ENCODE results near the gene PRICKLE2. TPM values are rescaled to one million over a fixed set of nuclear protein-coding genes. Genes with fewer than 3 reads are reported as not detected.

The PRICKLE2 gene
- total and polyA plus RNA-seq, 10 donors, result 0.27 to 11.4 (median 5.4) TPM

DNA sequence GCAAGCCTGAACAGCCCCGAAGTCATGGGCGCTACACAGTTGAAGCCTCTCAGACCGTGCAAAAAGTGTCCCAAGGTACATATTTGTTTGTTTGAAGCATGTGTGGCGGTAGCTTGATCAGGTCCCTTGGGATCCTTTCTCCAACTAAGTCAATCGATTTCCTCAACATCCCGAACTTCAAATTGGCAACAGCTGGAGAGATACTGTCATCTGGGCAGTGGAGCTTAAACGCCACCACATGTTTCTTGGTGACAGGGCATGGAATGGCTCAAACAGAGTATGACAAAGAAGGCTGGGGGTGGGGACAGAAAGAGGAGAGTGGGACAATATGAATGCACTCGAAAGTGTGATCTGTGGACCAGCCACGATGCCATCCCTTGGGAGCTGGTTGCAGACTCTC, 117.0 kb downstream of the PRICKLE2 start:
- intact Hi-C loops (cut with DNase I; ENCODE audit: low total_unique reads), result no loop called here
- Histone ChIP-seq H3K4me3 (no peak overlapping the region), H3K27ac (no peak overlapping the region), H3K27me3 (replicated peaks in 1 of 7) (peaks cover 0 to 2% (median 0%) of the 10 kb centered on the region in 7 donors), H3K9me3 (no peaks in the 10 kb centered on the region), H3K4me1 (no peaks in the 10 kb centered on the region), H3K36me3 (no peaks in the 10 kb centered on the region)
- 84 to 90% (median 88%) methylated on average over 9 of the region's 9 CpGs for WGBS, 5 donors
- no peak for DNase-seq
- TF ChIP-seq POLR2A (IDR thresholded peaks at IDR 0.05) (no peak), POLR2AphosphoS5 (IDR thresholded peaks at IDR 0.05) (no peak)
- TF ChIP-seq, protein P1, sequence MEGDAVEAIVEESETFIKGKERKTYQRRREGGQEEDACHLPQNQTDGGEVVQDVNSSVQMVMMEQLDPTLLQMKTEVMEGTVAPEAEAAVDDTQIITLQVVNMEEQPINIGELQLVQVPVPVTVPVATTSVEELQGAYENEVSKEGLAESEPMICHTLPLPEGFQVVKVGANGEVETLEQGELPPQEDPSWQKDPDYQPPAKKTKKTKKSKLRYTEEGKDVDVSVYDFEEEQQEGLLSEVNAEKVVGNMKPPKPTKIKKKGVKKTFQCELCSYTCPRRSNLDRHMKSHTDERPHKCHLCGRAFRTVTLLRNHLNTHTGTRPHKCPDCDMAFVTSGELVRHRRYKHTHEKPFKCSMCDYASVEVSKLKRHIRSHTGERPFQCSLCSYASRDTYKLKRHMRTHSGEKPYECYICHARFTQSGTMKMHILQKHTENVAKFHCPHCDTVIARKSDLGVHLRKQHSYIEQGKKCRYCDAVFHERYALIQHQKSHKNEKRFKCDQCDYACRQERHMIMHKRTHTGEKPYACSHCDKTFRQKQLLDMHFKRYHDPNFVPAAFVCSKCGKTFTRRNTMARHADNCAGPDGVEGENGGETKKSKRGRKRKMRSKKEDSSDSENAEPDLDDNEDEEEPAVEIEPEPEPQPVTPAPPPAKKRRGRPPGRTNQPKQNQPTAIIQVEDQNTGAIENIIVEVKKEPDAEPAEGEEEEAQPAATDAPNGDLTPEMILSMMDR (IDR thresholded peaks at IDR 0.05 in 8 of 11, conservative IDR thresholded peaks at IDR 0.05 in 3 of 11), result no peak

DNA sequence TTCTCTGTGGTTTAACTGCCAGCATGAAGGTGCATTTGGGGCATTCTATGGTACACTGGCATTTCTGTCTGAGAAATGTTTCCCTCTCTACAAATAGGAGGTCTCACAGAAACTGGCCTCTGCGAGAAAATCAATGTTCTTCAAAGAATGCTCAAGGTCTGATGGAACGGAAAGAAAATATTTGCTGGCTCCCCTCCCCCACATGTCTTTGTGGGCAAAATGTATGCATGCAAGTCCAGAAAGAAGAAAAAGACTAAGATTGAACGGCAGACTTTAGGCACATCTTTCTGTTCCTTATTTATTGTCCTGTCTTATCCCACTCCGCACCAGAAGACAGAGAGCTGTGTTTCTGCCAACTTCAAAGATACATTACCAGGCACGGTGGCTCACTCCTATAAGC, 118.1 kb downstream of the PRICKLE2 start:
- no peaks in the 10 kb centered on the region for H3K9me3 ChIP-seq
- H3K4me1 ChIP-seq, result no peaks in the 10 kb centered on the region
- no peaks in the 10 kb centered on the region for H3K36me3 ChIP-seq
- intact Hi-C loops (cut with DNase I; ENCODE audit: low total_unique reads), result no loop called here
- no peak overlapping the region for H3K4me3 ChIP-seq
- no peaks in the 10 kb centered on the region for H3K27me3 ChIP-seq (replicated peaks in 1 of 7)
- no peak for DNase-seq
- 76 to 89% (median 83%) methylated on average over 5 of the region's 5 CpGs for WGBS, 5 donors
- TF ChIP-seq POLR2A (IDR thresholded peaks at IDR 0.05), result no peak
- TF ChIP-seq POLR2AphosphoS5 (IDR thresholded peaks at IDR 0.05), result no peak
- TF ChIP-seq, protein P1 (IDR thresholded peaks at IDR 0.05 in 8 of 11, conservative IDR thresholded peaks at IDR 0.05 in 3 of 11), result no peak
- no peak overlapping the region for H3K27ac ChIP-seq

DNA sequence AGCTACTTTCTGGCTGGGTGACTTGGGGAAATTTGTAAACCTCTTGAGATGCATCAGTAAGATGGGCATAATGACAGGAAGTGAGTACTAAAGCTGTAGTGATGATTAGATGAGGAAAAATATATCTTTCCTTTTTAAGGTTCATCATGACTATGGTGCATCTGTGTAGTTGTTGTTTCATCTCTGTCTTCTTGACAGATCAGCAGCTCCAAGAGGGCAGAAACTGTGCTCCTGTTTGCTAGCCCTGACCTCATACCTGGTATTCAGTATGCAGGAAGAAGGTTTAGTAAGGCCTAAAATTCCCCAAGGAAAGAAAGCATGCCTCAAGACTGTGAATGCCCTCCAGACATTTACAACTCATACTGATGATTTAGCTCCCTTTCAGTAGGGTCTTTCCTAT, 119.5 kb downstream of the PRICKLE2 start:
- Histone ChIP-seq H3K9me3 (no peaks in the 10 kb centered on the region), H3K27me3 (replicated peaks in 1 of 7) (no peaks in the 10 kb centered on the region), H3K27ac (no peak overlapping the region), H3K4me3 (no peak overlapping the region), H3K4me1 (no peaks in the 10 kb centered on the region), H3K36me3 (no peaks in the 10 kb centered on the region)
- intact Hi-C loops (cut with DNase I; ENCODE audit: low total_unique reads), result no loop called here
- no peak for DNase-seq
- no peak for TF ChIP-seq POLR2A (IDR thresholded peaks at IDR 0.05)
- no peak for TF ChIP-seq POLR2AphosphoS5 (IDR thresholded peaks at IDR 0.05)
- TF ChIP-seq, protein P1 (IDR thresholded peaks at IDR 0.05 in 8 of 11, conservative IDR thresholded peaks at IDR 0.05 in 3 of 11), result no peak

DNA sequence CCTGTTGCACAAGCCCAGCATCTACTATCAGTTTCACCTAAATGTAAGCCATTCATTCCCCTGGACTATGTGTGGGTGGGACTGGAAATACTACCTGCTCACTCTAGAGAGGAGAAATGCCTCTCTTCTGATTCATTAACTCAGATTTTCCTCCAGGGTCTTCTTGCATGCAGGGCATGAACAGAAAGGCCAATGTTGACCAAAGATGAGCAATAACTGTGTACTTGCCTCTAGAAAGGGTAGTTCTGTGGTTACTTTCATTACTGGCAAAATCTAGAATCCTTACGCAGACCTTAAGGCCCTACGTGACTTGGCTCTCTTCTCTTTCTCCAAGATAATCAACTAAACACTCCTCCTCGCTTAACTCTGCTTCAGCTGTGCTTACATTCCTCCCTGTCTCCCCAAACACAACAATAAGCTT, 120.6 kb downstream of the PRICKLE2 start:
- Histone ChIP-seq H3K36me3 (no peaks in the 10 kb centered on the region), H3K4me1 (no peaks in the 10 kb centered on the region), H3K4me3 (no peak overlapping the region), H3K27me3 (replicated peaks in 1 of 7) (no peaks in the 10 kb centered on the region), H3K9me3 (no peaks in the 10 kb centered on the region), H3K27ac (no peak overlapping the region)
- DNase-seq, result no peak
- TF ChIP-seq, protein P1 (IDR thresholded peaks at IDR 0.05 in 8 of 11, conservative IDR thresholded peaks at IDR 0.05 in 3 of 11), result no peak
- TF ChIP-seq POLR2A (IDR thresholded peaks at IDR 0.05), result no peak
- no peak for TF ChIP-seq POLR2AphosphoS5 (IDR thresholded peaks at IDR 0.05)
- WGBS, 5 donors, result 76 to 93% (median 91%) methylated on average over 3 of the region's 3 CpGs
- intact Hi-C loops (cut with DNase I; ENCODE audit: low total_unique reads), result no loop called here

All from spleen (tissue), 11 donors.